ENCODE measurements around the gene MLLT6.

The MLLT6 gene

DNA sequence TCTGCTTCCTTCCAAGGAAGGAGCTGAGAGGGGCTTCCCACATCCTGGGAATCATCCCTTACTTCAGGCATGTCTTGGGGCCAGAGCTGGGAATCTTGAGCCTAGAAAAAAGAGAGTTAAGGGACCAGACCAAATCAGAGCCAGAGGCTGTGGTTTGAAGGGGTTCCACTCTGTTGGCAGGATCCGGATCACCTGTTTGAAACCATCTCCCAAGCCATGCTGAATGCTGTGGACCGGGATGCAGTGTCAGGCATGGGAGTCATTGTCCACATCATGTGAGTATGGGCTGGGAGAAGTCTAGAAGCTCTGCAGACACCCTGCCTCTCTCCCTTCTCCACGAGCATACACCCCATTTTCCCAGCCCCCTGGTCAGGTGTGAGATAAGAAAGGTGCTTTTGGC is 57.2 kb downstream of the MLLT6 start:
- DNase-seq (ENCODE audit: low read depth, low spot score) = no peak

DNA sequence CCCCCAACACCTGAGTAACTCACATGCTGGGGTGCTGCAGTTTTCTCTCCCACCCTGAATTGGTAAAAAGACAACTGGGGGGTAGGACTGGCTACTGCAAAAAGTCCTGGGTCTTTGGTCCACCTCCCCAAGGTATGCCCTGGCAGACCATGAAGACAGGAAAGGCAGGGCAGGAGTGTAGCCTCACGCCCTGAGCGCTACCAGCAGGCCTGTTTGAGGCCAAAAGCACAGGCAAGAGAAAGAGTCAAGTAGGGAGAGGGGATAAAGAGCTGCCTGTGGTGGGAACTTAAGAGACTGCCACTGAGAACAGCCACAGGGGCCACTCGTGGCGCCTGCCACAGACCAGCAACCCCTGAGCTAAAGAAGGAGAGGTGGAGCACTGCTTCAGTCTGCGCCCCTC is 61.3 kb downstream of the MLLT6 start:
- no peak for DNase-seq (ENCODE audit: low read depth, low spot score)

DNA sequence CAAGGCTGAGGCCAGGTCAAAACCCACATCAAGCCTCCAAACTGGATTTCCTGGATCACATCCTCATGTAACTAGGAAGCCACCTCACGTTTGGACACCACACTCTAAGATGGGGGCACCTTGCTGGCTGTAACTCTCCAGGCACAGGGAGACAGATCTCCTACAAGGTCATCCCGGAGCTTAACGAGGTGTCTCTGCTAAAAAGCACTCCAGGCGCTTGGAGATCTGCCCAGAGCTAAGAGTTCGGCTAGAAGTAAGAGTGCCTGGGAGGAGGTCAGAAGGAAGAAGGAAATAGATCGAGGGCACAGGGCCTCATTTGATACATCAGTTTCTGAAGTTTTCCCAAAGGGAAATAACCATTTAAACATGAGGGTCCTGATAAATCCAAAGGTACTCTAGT is 63.3 kb downstream of the MLLT6 start:
- DNase-seq (ENCODE audit: low read depth, low spot score) = no peak

- DNase-seq (ENCODE audit: low read depth, low spot score) = no peak
Measured at GRCh38 chr17:38773258-38773657, 68.2 kb downstream of the MLLT6 start.

DNA sequence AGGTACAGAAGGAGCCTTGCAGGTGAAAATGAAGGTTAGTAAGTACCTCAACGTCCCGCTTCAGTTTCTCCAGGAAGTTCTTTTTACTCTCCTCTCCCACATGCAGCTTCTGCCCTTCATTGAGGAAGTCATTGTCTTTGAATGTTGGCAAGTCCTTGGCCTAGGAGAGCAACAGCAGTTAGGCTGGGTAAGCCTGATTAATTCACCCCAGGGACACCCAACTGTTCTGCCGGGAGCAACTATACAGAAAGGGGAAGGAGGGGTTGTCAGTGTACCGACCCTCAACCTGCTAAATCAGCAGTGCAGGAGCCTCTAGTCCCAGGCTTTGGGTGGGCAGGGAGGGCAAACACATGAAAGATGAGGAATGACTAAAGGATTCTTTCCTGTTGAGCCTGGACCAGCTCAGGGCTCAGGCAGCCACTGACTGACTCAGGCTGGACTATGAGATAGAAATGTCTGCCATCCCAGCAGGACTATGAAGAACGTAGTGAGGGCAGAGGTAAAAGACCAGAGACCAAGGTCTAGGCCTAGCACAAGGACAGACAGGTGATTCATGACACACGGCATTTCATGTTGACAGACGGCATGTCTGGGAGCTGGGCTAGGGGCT is 72.7 kb downstream of the MLLT6 start:
- DNase-seq (ENCODE audit: low read depth, low spot score) = no peak
